ENCODE data around the gene DDI2. TPM values are rescaled to one million over a fixed set of nuclear protein-coding genes. Genes with fewer than 3 reads are reported as not detected.

DDI2 gene
- total RNA-seq, 2 donors from 2014 or later = 30.6 to 34.3 TPM

DNA sequence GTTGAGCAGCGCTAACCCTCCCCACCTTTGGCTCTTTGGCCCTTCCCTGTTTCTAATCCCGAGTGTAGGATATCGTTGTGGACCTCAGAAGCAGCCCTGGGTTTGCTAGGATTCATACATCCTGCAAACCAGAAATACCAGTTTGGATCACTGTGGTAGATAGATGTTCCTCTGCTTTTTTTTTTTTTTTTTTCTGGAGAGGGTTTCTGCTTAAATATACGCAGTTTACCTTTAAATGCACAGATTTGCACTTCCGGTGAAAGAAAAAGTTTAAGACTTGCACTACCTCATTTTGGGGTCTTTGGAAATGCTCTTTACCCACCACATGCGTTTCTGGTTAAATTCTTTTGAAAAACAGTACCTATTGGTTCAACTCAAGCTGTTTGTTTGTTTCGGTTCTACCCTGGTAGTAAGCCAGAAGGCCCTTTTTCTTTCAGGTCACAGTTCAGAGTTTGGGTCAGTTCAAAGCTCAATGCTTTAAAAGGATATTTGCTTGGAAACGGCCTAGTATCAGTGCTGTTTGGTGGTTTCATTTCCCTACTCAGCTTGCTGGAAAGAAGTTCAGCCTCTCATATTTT is 908 bp downstream of the DDI2 start:
- no peaks in the 10 kb centered on the region for H3K9me3 Mint-ChIP-seq
- DNase-seq (no peak), ATAC-seq (replicated peaks in 1 of 2) (no peak)
- peak overlapping the region; percentile 92 for H3K4me3 Mint-ChIP-seq
- H3K4me1 Mint-ChIP-seq (ENCODE audit: low read depth) = peaks cover 56% of the 10 kb centered on the region
- peaks cover 5 to 10% of the 10 kb centered on the region in 2 donors for H3K36me3 Mint-ChIP-seq (ENCODE audit: insufficient read depth in 2 of 2)
- peak overlapping the region; percentile 97 for H3K27ac Mint-ChIP-seq
- no peaks in the 10 kb centered on the region for H3K27me3 Mint-ChIP-seq (ENCODE audit: low read depth)

DNA sequence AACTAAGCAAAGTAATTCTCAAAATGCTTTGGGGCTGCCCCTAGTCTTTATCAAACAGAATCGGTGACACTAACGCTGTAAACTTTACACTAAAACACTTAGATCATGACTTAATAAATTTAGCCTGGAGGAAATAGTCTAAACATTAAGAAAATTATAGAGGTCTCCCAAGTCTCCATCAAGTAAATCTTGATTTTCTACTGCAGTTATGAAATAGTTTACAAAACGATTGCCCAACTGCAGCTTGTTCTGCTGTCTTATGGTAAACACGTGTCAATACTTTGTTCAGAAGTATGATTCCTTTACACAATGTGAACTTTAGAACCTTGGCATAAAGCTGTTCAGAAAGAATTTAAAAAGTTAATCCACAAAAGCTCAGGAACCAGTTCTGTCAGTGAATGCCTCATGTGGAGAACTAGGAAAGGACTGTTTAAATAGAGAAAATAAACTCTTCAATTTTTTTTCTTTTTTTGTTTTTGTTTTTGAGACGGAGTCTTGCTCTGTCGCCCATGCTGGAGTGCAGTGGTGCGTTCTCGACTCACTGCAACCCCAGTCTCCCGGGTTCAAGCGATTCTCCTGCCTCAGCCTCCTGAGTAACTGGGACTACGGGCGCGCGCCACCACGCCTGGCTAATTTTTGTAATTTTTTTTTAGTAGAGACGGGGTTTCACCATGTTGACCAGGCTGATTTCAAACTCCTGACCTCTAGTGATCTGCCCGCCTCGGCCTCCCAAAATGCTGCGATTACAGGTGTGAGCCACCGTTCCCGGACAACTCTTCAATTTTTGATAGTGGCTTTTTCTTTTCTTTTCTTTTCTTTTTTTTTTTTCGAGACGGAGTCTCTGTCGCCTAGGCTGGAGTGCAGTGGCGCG is 1.6 kb downstream of the DDI2 start:
- ATAC-seq (replicated peaks in 1 of 2) = no peak
- no peak for DNase-seq
- H3K4me1 Mint-ChIP-seq (ENCODE audit: low read depth) = peaks cover 58% of the 10 kb centered on the region

GRCh38 chr1:15620155-15620545 is 2.9 kb downstream of the DDI2 start:
- peaks cover 5 to 10% of the 10 kb centered on the region in 2 donors for H3K36me3 Mint-ChIP-seq (ENCODE audit: insufficient read depth in 2 of 2)
- DNase-seq (no peak), ATAC-seq (replicated peaks in 1 of 2) (no peak)
- H3K27ac Mint-ChIP-seq = peak overlapping the region; percentile 94
- H3K4me1 Mint-ChIP-seq (ENCODE audit: low read depth) = peaks cover 70% of the 10 kb centered on the region
- H3K9me3 Mint-ChIP-seq = no peaks in the 10 kb centered on the region
- H3K27me3 Mint-ChIP-seq (ENCODE audit: low read depth) = no peaks in the 10 kb centered on the region
- H3K4me3 Mint-ChIP-seq = peak overlapping the region; percentile 51 to 56

More for the DNA sequence above, 1.6 kb downstream of the DDI2 start:
- Mint-ChIP-seq H3K9me3 (no peaks in the 10 kb centered on the region), H3K27me3 (ENCODE audit: low read depth) (no peaks in the 10 kb centered on the region), H3K27ac (peak overlapping the region; percentile 97), H3K4me3 (peak overlapping the region; percentile 92), H3K36me3 (ENCODE audit: insufficient read depth in 2 of 2) (peaks cover 5 to 10% of the 10 kb centered on the region in 2 donors)

DNA sequence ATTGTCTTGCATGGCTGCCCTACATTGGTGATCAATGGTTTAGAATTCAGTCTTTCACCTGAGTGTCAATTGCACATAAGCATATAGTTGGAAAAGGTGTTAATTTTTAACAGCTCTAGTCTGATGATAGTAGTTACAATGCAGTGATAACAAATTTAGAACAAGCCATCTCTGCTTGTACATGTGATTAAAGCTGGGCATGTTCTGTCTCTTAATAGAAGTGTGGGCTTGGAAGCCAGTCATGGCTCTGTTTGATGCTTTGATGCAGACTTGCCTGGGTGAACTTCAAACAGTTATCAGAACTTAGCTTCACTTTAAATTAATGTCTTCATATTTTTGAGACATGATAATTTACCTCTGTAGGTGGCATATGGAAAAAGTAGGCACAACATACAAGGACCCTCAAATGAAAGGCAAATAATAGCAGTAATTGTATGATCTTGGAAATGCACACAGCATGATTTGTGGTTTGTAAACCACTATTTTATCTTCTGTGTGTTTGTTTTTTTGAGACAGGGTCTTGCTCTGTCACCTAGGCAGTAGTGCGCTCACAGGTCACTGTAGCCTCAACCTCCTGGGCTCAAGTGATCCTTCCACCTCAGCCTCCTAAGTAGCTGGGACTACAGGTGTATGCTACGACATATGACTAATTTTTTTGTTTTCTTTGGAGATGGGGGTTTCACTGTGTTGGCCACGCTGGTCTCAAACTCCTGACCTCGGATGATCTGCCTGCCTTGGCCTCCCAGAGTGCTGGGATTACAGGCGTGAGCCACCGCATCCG is 3.8 kb downstream of the DDI2 start:
- Mint-ChIP-seq H3K27me3 (ENCODE audit: low read depth) (no peaks in the 10 kb centered on the region), H3K36me3 (ENCODE audit: insufficient read depth in 2 of 2) (peaks cover 5 to 10% of the 10 kb centered on the region in 2 donors), H3K4me1 (ENCODE audit: low read depth) (peaks cover 72% of the 10 kb centered on the region), H3K27ac (peak overlapping the region; percentile 94), H3K4me3 (peak overlapping the region; percentile 22 to 45), H3K9me3 (no peaks in the 10 kb centered on the region)
- no peak for ATAC-seq (replicated peaks in 1 of 2)
- DNase-seq = no peak

GRCh38 chr1:15621975-15622374 is 4.7 kb downstream of the DDI2 start:
- Mint-ChIP-seq H3K4me1 (ENCODE audit: low read depth) (peaks cover 73% of the 10 kb centered on the region), H3K9me3 (no peaks in the 10 kb centered on the region), H3K4me3 (peak overlapping the region in 1 of 2 donors; percentile 19), H3K36me3 (ENCODE audit: insufficient read depth in 2 of 2) (peaks cover 5 to 12% of the 10 kb centered on the region in 2 donors), H3K27me3 (ENCODE audit: low read depth) (no peaks in the 10 kb centered on the region), H3K27ac (peak overlapping the region; percentile 10)
- DNase-seq = no peak
- no peak for ATAC-seq (replicated peaks in 1 of 2)

GRCh38 chr1:15622712-15623373 is 5.6 kb downstream of the DDI2 start:
- H3K36me3 Mint-ChIP-seq (ENCODE audit: insufficient read depth in 2 of 2) = peaks cover 5 to 12% of the 10 kb centered on the region in 2 donors
- no peaks in the 10 kb centered on the region for H3K27me3 Mint-ChIP-seq (ENCODE audit: low read depth)
- ATAC-seq (replicated peaks in 1 of 2) (no peak), DNase-seq (no peak)
- H3K27ac Mint-ChIP-seq = peak overlapping the region; percentile 10
- H3K9me3 Mint-ChIP-seq = no peaks in the 10 kb centered on the region
- H3K4me1 Mint-ChIP-seq (ENCODE audit: low read depth) = peaks cover 82% of the 10 kb centered on the region
- peak overlapping the region; percentile 19 to 35 for H3K4me3 Mint-ChIP-seq

DNA sequence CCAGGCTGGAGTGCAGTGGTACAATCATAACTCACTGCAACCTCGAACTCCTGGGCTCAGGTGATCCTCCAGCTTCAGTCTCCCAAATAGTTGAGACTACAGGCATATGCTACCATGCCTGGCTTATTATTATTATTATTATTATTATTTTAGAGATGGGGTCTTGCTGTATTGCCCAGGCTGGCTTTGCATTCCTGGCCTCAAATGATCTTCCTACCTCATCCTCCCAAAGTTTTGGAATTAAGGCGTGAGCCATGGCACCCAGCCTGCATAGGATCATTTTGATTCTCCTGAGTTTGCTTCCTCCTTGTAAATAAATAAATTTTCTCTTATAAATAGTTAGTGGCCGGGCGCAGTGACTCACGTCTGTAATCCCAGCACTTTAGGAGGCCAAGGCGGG is 6.2 kb downstream of the DDI2 start:
- Mint-ChIP-seq H3K36me3 (ENCODE audit: insufficient read depth in 2 of 2) (peaks cover 2 to 12% of the 10 kb centered on the region in 2 donors), H3K27ac (no peak overlapping the region), H3K27me3 (ENCODE audit: low read depth) (no peaks in the 10 kb centered on the region), H3K9me3 (no peaks in the 10 kb centered on the region), H3K4me1 (ENCODE audit: low read depth) (peaks cover 83% of the 10 kb centered on the region), H3K4me3 (no peak overlapping the region)
- no peak for DNase-seq
- ATAC-seq (replicated peaks in 1 of 2) = no peak

DNA sequence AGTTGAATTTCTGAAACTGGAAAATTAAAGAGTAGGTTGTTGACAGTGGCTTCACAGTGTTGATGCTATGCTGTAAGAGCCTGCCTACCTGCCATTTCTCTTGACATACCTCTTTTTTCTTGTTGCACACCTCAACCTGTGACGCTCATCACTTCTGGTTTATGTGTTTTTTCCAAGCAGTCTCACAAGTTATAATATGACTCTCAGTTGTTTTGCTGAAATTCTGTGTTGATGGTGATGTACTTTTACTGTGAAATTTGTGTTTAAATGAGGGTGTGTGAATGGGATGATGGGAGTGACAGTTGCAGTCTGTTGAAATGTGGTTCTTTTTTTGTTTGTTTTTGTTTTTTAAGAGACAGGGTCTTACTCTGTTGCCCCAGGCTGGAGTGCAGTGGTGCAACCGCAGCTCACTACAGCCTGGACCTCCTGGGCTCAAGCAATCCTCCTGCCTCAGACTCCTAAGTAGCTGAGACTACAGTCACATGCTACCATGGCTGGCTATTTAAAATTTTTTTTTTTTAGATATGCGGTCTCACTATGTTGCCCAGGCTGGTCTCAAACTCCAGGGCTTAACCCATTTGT is 7.0 kb downstream of the DDI2 start:
- H3K4me3 Mint-ChIP-seq = peak overlapping the region in 1 of 2 donors; percentile 0
- peak overlapping the region; percentile 14 for H3K27ac Mint-ChIP-seq
- no peak for DNase-seq
- no peaks in the 10 kb centered on the region for H3K9me3 Mint-ChIP-seq
- peak; percentile 22 to 27 for ATAC-seq (replicated peaks in 1 of 2)
- no peaks in the 10 kb centered on the region for H3K27me3 Mint-ChIP-seq (ENCODE audit: low read depth)
- peaks cover 0 to 17% of the 10 kb centered on the region in 2 donors for H3K36me3 Mint-ChIP-seq (ENCODE audit: insufficient read depth in 2 of 2)
- peaks cover 75% of the 10 kb centered on the region for H3K4me1 Mint-ChIP-seq (ENCODE audit: low read depth)

DNA sequence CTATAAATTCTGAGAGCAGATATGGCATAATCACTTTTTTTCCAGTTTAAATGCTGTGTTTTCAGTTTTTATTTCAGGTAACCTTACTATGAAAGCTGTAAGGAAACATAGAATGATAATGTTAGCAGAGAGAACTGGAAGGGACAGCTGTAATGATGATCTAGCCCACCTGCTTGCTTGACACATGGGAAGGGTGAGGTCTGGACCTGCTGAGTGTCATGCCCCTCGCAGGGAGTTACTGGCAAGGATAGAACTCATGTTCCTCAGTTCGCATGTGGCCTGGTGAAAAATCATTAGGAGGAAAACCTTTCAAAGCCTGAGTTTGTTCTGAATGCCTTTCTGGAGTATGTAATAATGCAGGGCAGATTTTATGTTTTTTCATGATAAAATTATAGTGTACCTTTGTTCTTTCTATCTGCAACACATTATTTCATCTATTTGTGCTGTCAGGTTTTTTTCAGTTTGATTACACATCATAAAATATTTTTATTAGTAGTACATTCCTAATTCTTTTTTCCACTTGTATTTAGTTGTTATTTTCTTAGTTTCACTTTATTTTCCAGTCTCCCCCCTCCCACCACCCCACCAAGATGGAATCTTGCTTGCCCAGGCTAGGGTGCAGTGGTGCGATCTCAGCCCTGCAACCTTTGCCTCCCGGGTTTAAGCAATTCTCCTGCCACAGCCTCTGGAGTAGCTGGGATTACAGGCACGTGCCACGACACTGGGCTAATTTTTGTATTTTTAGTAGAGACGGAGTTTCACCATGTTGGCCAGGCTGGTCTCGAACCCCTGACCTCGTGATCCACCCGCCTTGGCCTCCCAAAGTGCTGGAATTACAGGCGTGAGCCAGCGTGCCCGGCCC is 8.0 kb downstream of the DDI2 start:
- H3K27ac Mint-ChIP-seq = peak overlapping the region; percentile 97
- H3K36me3 Mint-ChIP-seq (ENCODE audit: insufficient read depth in 2 of 2) = peaks cover 0 to 19% of the 10 kb centered on the region in 2 donors
- no peaks in the 10 kb centered on the region for H3K27me3 Mint-ChIP-seq (ENCODE audit: low read depth)
- ATAC-seq (replicated peaks in 1 of 2) (no peak), DNase-seq (no peak)
- H3K9me3 Mint-ChIP-seq = no peaks in the 10 kb centered on the region
- peaks cover 72% of the 10 kb centered on the region for H3K4me1 Mint-ChIP-seq (ENCODE audit: low read depth)
- H3K4me3 Mint-ChIP-seq = no peak overlapping the region

GRCh38 chr1:15626269-15626950 is 9.2 kb downstream of the DDI2 start:
- no peak for ATAC-seq (replicated peaks in 1 of 2)
- Mint-ChIP-seq H3K27me3 (ENCODE audit: low read depth) (no peaks in the 10 kb centered on the region), H3K27ac (peak overlapping the region; percentile 97), H3K4me1 (ENCODE audit: low read depth) (peaks cover 71% of the 10 kb centered on the region), H3K9me3 (no peaks in the 10 kb centered on the region), H3K4me3 (no peak overlapping the region), H3K36me3 (ENCODE audit: insufficient read depth in 2 of 2) (peaks cover 2 to 18% of the 10 kb centered on the region in 2 donors)
- no peak for DNase-seq

GRCh38 chr1:15627343-15627988 is 10.2 kb downstream of the DDI2 start:
- Mint-ChIP-seq H3K27ac (peak overlapping the region; percentile 70), H3K4me1 (ENCODE audit: low read depth) (peaks cover 61% of the 10 kb centered on the region), H3K9me3 (no peaks in the 10 kb centered on the region), H3K27me3 (ENCODE audit: low read depth) (no peaks in the 10 kb centered on the region), H3K4me3 (peak overlapping the region in 1 of 2 donors; percentile 25), H3K36me3 (ENCODE audit: insufficient read depth in 2 of 2) (peaks cover 3 to 20% of the 10 kb centered on the region in 2 donors)
- DNase-seq (no peak), ATAC-seq (replicated peaks in 1 of 2) (peak; percentile 58 to 80)

Measured in activated T-cell treated with anti-CD3 and anti-CD28 coated beads, Interleukin-2, amount 50 U/mL, for 72 hours (primary cell).